ENCODE data around the gene RXYLT1.

GRCh38 chr12:63752841-63753240 is 26.9 kb upstream of the RXYLT1 start:
- TF ChIP-seq HDAC2 (IDR thresholded peaks at IDR 0.05) (no peak), MYC (IDR thresholded peaks at IDR 0.05; ENCODE audit: borderline replicate concordance, low read length) (no peak), KDM1A (IDR thresholded peaks at IDR 0.05; ENCODE audit: low read depth) (no peak), POLR2A (IDR thresholded peaks at IDR 0.05; ENCODE audit: low read length) (no peak), CTCF (IDR thresholded peaks at IDR 0.05) (no peak)

Data from A549 (cell line).